Panc1 (cell line): Measurements from ENCODE around the gene THRB. TPM values are rescaled to one million over a fixed set of nuclear protein-coding genes. Genes with fewer than 3 reads are reported as not detected.

ENCODE experiments used
- ATAC-seq: fragments of 200-7000 bp; cut with Tn5 transposase; 2 replicates; pipeline ENCODE4 v1.9.1; 2020; ENCODE audit warnings: mild to moderate bottlenecking, moderate library complexity
- BruUV-seq: library from RNA; stranded (reverse); fragments of 400-500 nt; replicated peaks from 2 replicates; lab custom pipeline; 2021; lab: Mats Ljungman, UMichigan
- CTCF ChIA-PET: fragments of 300-600 bp; sonication (Branson Sonifier 250); formaldehyde crosslinking; loops from one replicate; lab custom pipeline; 2022; ENCODE audit warnings: antibody characterized with exemption; lab: Charles Lee
- POLR2A ChIA-PET: fragments of 300-600 bp; sonication (Branson Sonifier 250); formaldehyde crosslinking; loops from one replicate; lab custom pipeline; 2022; ENCODE audit warnings: antibody characterized with exemption; lab: Charles Lee
- DNase-seq: peaks from one replicate; pipeline ENCODE4 v3.0.0-alpha.2; 2010; ENCODE audit warnings: low read depth, low spot score
- H3K27ac ChIP-seq: 2 replicates; pipeline ENCODE4 v1.5.1; 2011; ENCODE audit warnings: mild to moderate bottlenecking, low read length, inconsistent platforms
- H3K27me3 ChIP-seq: fragments of 200-500 bp; sonication (Bioruptor generic); 2 replicates; pipeline ENCODE4 v1.6.0; 2014; ENCODE audit warnings: low read length, inconsistent platforms; ENCODE audit not compliant: control insufficient read depth, insufficient read depth
- H3K36me3 ChIP-seq: fragments of 200-500 bp; sonication (Bioruptor generic); 2 replicates; pipeline ENCODE4 v1.5.1; 2014; ENCODE audit warnings: inconsistent platforms, mild to moderate bottlenecking, low read length, moderate library complexity; ENCODE audit not compliant: control insufficient read depth, insufficient read depth
- H3K4me1 ChIP-seq: 2 replicates; pipeline ENCODE4 v1.5.1; 2011; ENCODE audit warnings: inconsistent platforms, mild to moderate bottlenecking, low read length, moderate library complexity; ENCODE audit not compliant: control insufficient read depth, insufficient read depth
- H3K4me3 ChIP-seq, 2 experiments: 2 replicates each; pipeline ENCODE4 v1.5.1; 2011 to 2012; ENCODE audit warnings: low read depth in 2 of 2, low read length in 2 of 2, mild to moderate bottlenecking in 2 of 2, inconsistent platforms in 1 of 2, moderate library complexity in 1 of 2
- H3K9me3 ChIP-seq: fragments of 200-500 bp; sonication (Bioruptor generic); 2 replicates; pipeline ENCODE4 v1.5.1; 2014; ENCODE audit warnings: low read depth, mild to moderate bottlenecking, inconsistent platforms, low read length, moderate library complexity; ENCODE audit not compliant: control insufficient read depth, insufficient read depth
- CTCF ChIP-seq: fragments of 450-650 bp; IDR thresholded peaks from 2 replicates; pipeline ENCODE4 v1.5.1; 2017; ENCODE audit warnings: mild to moderate bottlenecking
- POLR2AphosphoS5 ChIP-seq: IDR thresholded peaks from 2 replicates; pipeline ENCODE4 v1.6.1; 2012; ENCODE audit warnings: mild to moderate bottlenecking, low read depth, low read length, moderate library complexity
- REST ChIP-seq, 2 experiments: IDR thresholded peaks; 2 replicates each; pipeline ENCODE4 v1.6.1; 2011 to 2012; ENCODE audit warnings: low read depth in 2 of 2, control low read depth in 1 of 2, low read length in 1 of 2, mild to moderate bottlenecking in 1 of 2, moderate library complexity in 1 of 2; ENCODE audit not compliant: insufficient read depth in 1 of 2
- SIN3A ChIP-seq: IDR thresholded peaks from 2 replicates; pipeline ENCODE4 v1.6.1; 2012; ENCODE audit warnings: low read depth, mild to moderate bottlenecking, low read length, moderate library complexity, borderline replicate concordance; ENCODE audit not compliant: insufficient read depth
- TCF7L2 ChIP-seq: IDR thresholded peaks from 2 replicates; pipeline ENCODE4 v1.6.1; 2011; ENCODE audit warnings: mild to moderate bottlenecking, low read depth, low read length, inconsistent platforms
- in situ Hi-C: cut with HindIII; loops from 2 replicates; pipeline ENCODE4 v1.10.0; 2016; ENCODE audit warnings: low sequenced_read_pairs, low pct_unique_long_range_greater_than_20kb
- intact Hi-C: fragments of 100-400 bp; cut with micrococcal nuclease; formaldehyde crosslinking; loops from one replicate; pipeline ENCODE4 v1.10.0; 2022; ENCODE audit not compliant: unreplicated experiment
- total RNA-seq: library from RNA; stranded (reverse); gene quantifications from one replicate; pipeline ENCODE4 v1.2.1, GENCODE V29; 2021; ENCODE audit not compliant: unreplicated experiment

Gene THRB
- total RNA-seq, 1 experiment from 2014 or later, result 3.9 TPM

- BruUV-seq, result no TSS peak
- no peak for ATAC-seq
- in situ Hi-C loops (no loop called here), intact Hi-C loops (no loop called here)
- no peak for DNase-seq
- TF ChIP-seq POLR2AphosphoS5 (no peak), TCF7L2 (no peak), CTCF (no peak), SIN3A (no peak), REST (IDR thresholded peaks at IDR 0.05; ENCODE audit: insufficient read depth in 1 of 2, low read depth in 2 of 2, low read length in 1 of 2) (no peak)
- CTCF ChIA-PET, result no interaction called here
- Histone ChIP-seq H3K4me1 (no peaks in the 10 kb centered on the region), H3K27me3 (no peaks in the 10 kb centered on the region), H3K9me3 (no peaks in the 10 kb centered on the region), H3K36me3 (no peaks in the 10 kb centered on the region), H3K27ac (no peak overlapping the region), H3K4me3 (no peak overlapping the region)
- POLR2A ChIA-PET, result no interaction called here
Observed at GRCh38 chr3:24512564-24513197, 18.0 kb upstream of the THRB start.

GRCh38 chr3:24510030-24510648 is 15.5 kb upstream of the THRB start:
- ChIA-PET POLR2A (no interaction called here), CTCF (no interaction called here)
- no peaks in the 10 kb centered on the region for H3K4me1 ChIP-seq
- no peak overlapping the region for H3K4me3 ChIP-seq
- TF ChIP-seq TCF7L2 (no peak), POLR2AphosphoS5 (no peak), SIN3A (no peak), REST (IDR thresholded peaks at IDR 0.05; ENCODE audit: insufficient read depth in 1 of 2, low read depth in 2 of 2, low read length in 1 of 2) (no peak), CTCF (no peak)
- H3K36me3 ChIP-seq, result no peaks in the 10 kb centered on the region
- in situ Hi-C loops, result no loop called here
- DNase-seq (no peak), ATAC-seq (no peak)
- no peak overlapping the region for H3K27ac ChIP-seq
- BruUV-seq, result no TSS peak
- H3K27me3 ChIP-seq, result no peaks in the 10 kb centered on the region
- no peaks in the 10 kb centered on the region for H3K9me3 ChIP-seq
- intact Hi-C loops, result no loop called here
